GM19238 (cell line): Measurements from ENCODE around the gene TEF.
"Not testable (repeated sequence)": the region's sequence is repeated elsewhere in the genome, so short reads cannot be mapped to it uniquely, and the experiment has no call there.

Experiments
- DNase-seq: peaks from one replicate; pipeline ENCODE4 v3.0.0; 2011; ENCODE audit warnings: low spot score; ENCODE audit not compliant: insufficient read length

The TEF gene

DNA sequence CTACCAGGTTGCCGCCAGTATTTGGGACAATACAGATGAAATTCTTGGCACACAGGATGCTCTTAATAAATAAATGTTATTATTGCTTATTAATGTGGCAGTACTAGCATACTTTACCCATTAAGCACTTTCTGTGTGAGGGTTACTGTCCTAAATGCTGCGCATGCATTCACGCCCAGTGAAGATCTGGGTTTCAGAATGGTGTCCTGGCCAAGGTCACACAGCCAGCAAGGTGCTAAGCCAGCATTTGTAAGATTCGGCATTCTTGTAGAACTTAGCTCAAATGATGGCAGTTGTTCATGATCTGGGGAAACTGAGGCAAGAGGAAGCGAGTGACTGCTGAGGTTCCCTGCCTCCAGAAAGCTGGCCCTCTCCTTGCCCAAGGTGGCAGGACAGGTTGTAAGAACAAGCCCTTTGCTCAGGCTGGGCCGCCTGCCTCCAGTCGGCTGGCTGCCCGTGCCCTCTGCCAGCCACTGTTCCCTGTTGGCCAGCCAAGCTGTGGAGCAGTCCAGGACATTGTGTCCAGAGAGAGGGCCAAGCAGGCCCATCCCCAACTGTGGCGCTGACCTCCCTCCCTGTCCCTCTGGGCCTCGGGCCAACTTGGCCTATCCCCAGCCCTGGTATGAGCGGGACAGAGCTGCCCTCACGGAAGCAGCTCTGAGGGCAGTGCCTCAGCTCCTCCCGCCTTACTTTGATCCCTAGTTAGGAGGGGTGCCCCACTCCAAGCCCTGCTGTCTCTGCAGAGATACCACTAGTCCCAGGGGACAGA, 36.1 kb downstream of the TEF start:
- no peak for DNase-seq

DNA sequence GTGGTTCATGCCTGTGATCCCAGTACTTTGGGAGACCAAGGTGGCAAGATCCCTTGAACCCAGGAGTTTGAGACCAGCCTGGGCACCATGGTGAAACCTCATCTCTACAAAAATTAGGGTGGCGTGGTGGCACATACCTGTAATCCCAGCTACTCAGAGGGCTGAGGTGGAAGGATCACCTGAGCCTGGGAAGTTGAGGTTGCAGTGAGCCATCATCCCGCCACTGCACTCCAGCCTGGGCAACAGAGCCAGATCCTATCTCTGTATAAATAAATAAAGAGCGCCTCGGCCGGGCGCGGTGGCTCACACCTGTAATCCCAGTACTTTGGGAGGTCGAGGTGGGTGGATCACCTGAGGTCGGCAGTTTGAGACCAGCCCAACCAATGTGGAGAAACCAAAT, 37.0 kb downstream of the TEF start:
- no peak for DNase-seq

DNA sequence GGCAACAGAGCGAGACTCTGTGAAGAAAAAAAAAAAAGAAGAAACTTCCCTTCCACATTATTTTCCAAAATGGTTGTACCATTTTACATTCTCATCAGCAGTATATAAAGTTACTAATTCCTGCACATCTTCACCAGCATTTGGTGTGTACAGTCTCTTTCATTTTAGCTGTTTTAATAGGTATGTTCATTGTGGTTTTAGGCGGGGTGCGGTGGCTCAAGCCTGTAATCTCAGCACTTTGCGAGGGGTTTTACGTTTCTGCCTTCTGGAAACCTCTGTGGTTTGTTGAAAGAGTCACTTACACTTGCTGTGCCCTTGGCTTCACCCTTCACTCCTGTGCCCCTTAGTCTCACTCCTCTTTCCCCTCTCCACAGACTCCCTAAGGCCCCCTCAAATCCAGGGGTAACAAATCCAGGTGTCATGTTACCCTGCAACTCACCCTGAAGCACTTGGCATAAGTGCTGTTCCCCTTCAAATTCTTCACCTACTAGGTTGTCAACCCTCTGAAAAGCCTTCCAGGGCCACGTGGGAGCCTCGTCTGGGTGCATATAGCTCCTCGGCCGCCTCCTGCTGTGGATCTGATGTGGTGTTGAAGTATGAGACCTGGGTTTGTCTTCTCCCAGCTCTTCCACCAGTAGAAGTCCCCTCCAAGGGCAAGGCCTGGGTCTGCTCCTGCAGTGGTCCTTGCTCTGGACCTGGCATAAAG, 44.1 kb downstream of the TEF start:
- no peak for DNase-seq

DNA sequence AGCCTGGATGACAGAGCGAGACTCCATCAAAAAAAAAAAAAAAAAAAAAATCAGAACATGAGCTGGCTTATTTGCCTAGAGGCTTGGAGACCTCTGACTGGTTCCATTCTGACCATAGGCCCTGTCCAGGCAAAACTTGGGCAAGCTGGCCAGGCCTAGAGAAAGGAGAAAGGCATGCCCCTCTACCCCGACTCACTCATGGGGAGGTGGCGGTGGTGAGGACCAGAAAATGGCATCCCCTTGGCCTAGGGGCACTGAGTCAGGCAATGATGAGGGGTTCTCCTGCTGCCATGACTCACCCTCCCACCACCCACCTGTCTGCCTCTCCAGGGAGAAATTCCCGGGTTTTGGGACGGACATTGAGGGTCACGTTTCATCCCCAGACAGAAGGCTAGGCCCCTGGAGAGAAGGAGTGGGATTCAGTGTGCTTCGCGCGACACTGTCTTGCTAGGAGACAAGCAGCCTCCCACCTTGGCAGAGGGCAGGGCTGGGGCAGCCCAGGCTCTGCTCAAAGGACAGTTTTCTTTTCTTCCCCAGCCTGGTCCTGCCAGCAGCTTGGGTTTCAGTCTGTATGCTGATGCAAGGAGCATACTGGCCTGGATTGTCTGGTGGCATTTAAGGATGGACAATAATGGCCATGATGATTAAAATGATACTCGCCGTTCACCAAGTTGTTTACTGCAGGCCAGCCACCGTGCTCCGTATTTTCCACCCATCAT, 47.6 kb downstream of the TEF start:
- DNase-seq: no peak

DNA sequence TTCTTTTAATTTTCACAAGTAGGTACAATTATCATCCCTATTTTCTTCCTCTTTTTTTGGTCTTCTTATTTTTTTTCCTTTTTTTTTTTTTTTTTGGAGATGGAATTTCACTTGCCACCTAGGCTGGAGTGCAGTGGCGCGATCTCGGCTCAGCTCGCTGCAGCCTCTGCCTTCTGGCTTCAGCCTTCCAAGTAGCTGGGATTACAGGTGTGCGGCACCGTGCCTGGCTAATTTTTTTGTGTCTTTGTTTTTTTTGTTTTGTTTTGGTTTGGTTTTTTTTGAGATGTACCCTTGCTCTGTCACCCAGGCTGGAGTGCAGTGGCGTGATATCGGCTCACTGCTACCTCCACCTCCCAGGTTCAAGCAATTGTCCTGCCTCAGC, 48.2 kb downstream of the TEF start:
- no peak for DNase-seq

DNA sequence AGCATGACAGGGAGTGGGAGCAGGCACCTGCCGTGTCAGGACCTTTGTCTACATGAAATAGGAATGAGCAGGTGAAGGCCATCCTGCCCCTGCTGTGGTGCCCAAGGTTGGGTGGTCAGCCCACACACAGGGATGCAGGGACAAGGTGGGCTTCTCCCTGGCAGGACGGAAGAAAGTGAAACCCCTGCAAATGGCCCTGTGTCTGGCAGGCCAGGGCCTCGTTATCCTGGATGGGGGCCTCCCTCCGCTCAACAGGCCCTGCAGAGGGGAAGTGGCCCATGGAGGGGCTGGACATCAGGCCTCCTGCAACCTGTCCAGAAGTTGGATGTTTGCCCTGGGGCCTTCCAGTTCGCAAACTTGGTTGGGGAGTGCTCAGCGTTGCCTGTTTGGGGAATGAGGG, 49.9 kb downstream of the TEF start:
- DNase-seq: no peak

DNA sequence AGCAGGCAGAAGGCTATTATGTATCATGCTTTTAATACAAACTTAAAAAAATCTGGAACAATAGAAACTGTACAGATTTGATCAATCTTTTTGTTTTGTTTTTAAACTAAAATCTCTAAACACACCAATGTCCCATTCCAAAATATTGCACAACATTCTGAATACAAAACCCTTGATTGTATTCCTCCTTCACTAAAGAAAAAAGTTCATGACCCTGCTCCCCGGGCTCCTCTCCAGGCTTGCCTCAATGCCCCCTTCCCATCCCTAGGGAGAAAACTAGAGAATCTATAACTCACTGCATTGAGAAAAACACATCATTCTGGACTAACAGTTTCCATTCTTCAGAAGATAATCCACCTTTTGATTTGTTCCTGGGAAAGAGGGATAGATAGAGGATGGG, 51.7 kb downstream of the TEF start:
- DNase-seq: not testable (repeated sequence)

DNA sequence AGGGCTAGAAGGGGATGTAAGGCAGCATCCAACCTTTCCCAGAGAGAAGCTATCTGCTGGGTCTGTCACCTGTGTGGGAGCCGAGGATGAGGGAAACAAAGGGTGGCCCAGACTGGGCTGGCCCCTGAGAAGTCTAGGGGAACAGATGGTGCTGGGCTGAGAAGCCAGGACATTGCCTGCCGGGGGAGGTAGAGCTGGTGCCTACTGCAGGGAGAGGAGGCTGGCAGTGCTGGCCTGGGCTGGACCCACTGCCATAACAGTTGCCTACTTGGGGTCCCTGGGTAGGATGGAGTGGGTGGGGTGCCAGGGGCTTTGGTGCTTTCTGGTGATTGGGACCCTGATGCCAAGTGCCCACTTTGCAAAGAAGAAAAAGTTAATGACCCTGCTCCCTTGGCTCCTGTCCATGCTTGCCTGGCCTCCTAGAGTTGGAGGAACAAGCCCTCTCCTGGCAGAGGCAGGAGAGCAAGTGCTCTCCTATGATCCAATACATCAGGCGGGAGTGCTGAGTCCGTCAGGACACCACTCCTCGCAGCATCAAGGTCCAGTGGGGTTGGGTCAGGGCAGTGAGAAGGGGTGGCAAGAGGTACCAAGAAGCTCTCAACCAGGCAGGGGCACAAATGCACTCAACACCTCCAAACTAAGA, 52.7 kb downstream of the TEF start:
- not testable (repeated sequence) for DNase-seq

DNA sequence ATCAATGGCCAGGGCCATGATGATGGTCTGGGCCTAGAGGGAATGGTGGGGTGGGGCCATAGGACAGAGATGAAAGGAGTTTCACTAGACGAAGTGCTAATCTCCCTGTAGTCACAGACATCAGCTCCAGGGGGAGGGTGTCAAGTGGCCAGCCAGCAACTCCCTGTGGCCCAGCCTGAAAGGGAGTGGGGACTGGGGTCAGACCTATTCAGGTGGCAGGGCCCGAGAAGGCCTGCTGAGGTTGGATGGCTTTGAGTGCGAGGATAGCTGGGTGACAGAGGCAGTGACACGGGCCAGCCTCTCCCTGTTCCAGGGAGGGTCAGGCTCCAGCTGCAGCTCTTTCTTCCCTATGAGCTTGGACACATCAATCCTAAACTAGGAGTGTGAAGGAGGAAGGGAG, 53.8 kb downstream of the TEF start:
- DNase-seq: no peak

DNA sequence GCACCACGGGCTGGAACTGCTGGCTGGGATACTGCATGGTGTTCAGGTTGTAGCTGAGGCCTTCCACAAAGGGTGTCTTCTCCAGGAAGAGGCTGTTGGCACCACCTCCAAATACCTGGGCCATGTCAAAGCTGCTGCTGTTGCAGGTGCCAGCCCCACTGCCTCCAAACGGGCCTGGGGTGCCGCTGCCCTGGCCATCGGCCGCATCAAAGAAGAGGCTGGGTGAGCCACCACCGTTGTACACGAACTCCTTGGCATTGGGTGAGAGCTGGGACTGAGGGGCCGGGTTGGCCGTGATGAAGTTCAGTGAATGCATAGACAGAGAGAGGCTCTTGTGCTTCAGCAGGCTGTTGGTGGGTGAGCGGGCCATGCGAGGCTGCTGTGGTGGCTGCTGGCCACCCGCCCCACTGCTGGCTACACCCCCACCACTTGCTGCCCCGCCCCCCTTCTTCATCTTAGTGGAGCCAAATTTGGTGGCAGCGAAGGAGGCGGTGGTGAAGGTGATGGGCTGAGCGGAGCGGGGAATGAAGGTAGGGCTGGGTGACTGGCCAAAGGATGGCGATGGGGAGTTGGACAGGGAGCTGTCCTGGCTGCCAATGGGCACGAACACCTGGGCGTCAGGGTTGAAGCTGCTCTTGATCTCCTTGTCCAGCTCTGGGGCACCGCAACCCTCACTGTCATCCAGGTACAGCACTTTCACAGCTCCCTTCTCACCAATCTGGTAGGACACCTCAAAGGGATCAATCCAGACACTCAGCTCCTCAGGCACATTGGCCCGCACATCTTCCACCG, 54.8 kb downstream of the TEF start:
- no peak for DNase-seq

DNA sequence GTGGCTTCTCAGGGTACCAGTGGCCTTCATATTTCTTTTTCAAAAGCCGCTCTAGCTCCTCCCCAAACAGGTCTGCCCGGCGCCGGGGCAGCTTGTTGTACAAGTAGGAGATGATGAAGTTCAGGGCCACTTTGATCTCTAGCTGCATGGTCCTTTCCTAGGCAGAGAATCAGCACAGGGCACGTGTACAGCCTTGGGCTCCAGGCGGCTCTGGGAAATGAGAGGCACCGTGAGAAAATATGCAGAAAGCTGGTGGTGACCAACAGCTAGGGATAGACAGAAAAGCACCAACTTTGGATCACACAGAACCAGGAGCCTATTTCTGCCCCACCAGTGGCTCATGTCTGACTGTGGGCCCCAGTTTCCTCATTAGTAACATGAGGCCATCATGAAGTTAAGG, 55.5 kb downstream of the TEF start:
- DNase-seq: no peak

DNA sequence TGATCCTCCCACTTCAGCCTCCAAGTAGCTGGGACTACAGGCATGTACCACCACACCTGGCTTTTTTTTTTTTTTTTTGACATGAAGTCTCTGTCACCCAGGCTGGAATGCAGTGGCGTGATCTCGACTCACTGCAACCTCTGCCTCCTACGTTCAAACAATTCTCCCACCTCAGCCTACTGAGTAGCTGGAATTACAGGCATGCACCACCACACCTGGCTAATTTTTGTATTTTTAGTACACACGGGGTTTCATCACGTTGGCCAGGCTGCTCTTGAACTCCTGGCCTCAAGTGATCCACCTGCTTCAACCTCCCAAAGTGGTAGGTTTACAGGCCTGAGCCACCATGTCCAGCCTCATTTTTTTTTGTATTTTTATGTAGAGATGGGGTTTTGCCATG, 58.8 kb downstream of the TEF start:
- not testable (repeated sequence) for DNase-seq

DNA sequence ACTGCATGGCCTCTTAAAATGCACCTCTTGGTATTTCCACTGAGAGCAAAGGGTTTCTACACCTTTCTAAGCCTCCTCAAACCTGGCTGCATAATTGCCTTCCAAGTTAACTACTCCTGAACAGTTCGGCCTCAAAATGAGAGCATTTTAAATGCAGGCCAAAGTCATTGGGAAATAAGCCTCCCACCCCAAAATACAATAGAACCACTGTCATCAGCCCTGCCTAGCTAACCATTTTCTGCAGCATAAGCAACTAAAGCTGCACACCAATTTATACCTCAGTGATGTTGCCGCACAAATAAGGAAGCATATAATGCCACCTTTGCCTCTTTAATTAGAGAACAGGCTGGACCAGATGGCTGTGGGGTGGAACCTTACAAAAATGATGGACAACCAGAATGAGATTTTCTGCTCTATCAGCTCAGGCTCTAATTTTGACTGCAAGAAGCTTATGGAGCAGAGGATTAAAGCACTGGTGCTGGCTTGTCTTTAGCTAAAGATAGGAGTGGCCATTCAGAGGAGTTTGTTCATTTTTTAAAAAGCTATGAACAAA, 60.6 kb downstream of the TEF start:
- no peak for DNase-seq

DNA sequence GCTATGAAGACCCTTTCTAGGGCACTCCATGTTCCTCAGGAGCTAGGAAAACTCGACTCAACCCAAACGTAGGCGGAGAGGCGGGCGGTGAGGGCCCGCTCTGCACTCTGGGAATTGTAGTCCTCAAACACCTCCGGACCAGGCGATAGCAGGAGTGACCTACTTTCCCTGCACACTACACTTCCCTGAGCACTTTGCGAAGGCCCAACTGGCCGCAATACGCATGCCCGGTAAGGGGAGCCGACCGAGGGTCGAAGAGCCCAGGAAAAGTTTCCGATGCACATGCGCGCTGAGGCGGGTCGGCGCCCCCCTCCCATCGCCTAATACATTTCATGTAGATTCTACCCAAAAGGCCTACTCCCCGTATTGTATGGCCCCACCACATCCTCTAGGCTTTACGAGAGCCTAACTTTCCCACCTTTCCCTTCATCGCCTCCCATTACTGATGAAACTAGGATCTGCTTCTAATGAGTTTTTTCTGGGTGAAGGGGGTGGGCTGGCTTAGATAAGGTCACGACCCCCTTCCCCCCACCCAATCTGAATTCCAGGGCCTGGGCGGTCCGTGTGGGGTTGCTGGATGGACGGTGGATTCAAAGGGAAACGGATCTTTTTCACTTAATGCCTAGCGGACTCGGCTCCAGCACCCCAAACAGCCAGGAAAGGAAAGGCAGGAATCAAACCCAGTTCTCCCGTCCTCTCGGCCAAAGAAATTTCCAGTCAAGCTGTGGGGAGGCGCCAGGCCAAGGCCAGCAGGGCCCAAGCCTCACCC, 62.8 kb downstream of the TEF start:
- DNase-seq: peak; percentile 70

DNA sequence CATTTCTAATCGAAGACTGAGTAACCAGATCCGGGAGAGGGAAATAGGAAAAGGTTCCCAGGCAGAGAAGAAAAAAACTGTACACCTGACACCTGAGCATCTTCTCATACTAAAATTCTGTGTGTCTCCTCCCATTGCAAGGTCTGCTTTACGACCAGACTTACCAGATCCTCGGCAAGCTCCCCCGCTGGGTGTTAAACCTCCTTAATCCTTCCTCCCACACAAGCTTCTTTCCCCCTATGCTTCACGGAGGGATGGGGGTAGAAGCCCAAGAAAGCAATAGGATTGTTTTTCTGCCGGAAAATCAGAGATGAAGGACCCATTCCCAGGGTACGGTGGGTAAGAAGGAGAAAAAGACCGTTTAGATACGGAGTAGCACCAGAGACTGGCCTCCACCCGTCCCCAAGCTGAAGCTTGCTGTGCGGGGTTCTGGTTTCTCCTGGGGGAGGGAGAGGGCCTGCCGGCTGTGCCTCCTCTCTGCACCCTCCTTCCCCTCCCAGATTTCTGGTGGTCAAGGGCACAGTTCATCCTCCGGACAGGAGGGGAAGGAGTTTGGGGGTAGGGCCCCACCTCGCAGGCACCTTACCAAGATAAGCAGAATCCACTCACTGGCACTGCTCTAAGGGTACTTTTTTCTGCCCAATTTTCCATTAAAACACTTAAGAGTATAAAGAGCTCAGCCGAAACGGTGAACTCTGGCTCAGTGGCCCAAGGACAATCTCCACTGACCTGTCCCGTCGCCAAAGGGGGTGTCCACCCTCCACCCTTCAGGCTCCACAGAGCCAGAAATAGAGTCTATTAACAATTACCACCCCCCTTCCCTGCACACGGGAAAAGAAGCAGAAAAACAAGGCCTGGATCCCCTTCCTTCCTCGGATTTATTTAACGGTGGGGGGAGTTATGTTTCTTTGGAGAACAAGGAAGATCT, 63.7 kb downstream of the TEF start:
- DNase-seq: no peak

DNA sequence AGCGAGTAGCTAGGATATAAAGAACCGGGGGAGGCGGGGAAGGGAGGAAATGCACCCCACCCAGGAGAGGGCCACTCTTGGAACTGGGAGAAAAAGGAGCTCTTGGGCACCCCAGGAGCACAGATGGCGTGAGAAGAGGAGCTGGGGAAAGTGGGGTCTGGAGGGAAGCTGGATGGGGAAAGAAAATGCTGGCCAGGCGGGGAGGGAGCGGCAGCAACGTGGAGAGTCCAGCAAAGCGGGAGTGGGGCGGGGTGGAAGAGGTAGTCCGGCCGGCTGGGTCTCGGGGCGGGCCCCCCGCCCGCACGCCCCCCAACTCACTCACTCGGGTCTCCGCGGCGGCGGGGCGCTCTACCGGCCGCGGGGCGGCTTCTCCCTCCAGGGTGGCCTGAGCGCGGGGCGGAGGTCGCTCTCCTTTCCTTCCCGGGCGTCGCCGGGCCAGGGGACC, 64.3 kb downstream of the TEF start:
- DNase-seq: no peak

DNA sequence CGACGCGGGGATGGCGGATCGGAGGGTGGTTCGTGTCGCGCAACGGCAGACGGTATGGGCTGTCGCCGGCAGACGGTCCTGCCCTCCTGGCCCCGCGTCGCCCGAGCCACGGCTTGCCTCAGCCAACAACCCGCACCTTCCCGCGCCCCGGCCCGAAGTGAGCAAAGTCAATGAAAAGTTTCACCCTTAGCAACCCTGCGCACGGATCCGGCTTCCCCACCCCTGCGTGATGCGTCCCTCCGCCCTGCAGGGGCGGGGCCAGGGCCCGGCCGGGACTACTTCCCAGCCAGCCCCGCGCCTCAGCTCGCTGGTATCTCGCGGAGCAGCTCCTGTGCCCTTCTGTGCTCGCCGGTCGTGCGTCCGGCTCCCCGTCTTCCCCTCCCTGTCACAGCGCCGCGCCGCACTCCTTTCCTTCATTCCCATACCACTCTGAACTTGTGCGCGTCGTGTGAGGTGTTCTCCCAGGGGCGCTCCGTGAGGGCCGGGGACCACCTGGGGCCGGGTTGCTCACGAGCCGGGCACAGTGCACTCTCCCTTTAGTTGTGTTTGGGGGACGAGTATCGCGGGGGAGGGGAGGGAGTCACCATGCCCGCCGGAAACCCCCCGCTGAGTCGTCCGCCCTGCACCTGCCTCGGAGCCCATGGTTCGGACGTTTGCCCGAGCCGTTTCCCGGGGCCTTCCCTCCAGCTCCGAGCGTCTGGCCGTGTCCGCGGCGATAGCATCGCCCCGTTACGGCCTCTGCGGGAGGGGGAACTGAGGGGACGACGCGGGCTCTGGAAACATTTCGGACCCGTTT, 65.1 kb downstream of the TEF start, which contains the start of gene TOB2:
Gene TOB2, minus strand, starts transcription at position 163 of the 796 bp plus-strand sequence. CDS start 9,456 bp downstream, outside the sequence.
- peak; percentile 51 for DNase-seq
